MV-4-11 (cell line): Measurements from ENCODE around the gene FOXS1.
"Not testable (repeated sequence)": the region's sequence is repeated elsewhere in the genome, so short reads cannot be mapped to it uniquely, and the experiment has no call there.

Source experiments
- DNase-seq: peaks from one replicate; lab custom pipeline; 2025; lab: John Stamatoyannopoulos, UW

Gene FOXS1

DNA sequence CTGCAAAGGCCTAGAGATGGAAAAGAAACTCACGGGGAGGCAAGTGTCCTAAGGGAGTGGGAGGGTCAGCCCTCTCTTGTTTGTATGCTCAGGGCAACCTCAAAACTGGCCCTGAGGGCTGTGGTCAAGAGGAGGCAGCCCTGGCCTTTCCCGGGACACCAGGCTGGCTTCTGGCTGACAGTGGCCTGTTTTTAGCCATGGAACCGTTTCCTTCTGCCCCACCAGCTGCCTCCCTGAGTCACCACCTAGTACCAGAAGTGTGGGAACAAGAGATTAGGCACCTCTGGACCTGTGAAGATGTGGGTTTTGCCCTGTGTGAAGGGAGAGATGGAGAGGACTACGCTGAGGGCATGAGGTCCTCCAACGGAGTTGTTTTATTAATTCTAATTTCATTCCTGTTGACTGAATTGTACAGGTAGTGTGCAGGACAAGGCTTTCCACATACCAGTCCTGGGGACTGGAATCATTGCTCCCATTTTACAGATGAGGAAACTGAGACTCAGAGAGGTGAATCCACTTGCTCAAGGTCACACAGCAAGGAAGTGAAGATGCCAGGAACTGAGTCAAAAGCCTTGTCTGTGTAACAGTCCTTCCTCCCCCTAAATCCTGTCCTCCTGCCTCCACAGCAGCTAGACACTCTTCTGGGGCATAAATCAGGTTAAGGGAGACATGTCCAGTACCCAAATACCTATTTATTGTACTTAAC is 5.5 kb downstream of the FOXS1 start:
- no peak for DNase-seq

GRCh38 chr20:31838646-31839292 is 6.6 kb downstream of the FOXS1 start:
- DNase-seq, result peak; percentile 25

GRCh38 chr20:31837896-31838397 is 7.5 kb downstream of the FOXS1 start:
- peak; percentile 81 for DNase-seq

DNA sequence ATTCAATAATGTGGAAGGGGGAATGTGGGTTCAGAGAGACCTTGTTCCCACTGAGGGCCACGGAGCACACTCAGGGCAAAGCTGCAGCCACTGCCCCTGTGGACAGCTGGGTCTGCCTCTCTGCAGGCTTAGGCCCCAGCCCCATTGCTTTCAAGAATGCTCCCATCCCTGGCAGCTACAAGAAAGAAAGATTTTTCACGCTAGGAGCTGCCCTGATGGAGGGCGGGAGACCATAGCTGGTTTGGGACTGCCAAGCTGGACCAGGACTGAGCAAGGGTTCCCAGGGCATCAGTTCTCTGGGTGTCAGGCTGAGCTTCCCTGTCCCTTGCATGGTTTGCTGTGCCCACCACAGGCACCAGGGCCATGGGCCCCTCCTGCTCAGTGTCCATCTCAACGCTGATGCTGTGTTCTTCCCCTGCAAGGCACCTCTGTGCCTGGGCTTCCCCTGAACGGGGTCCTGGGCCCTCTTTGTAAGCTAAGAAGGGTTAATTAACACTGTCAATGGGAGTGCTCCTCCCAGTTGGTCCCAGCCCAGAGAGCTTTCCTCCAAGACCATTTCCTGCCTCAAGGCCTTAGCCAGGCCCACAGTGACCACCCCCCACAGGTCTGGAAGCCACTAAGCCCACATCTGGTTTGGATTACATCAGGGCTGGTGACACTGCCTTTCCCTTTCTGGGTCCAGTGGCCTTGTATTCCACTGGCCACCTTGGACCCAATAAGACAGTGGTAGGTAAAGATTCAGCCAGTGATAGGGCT is 8.4 kb downstream of the FOXS1 start:
- peak; percentile 54 for DNase-seq

- peak; percentile 92 for DNase-seq
These were observed 9.2 kb downstream of the FOXS1 start for GRCh38 chr20:31835977-31836852.

DNA sequence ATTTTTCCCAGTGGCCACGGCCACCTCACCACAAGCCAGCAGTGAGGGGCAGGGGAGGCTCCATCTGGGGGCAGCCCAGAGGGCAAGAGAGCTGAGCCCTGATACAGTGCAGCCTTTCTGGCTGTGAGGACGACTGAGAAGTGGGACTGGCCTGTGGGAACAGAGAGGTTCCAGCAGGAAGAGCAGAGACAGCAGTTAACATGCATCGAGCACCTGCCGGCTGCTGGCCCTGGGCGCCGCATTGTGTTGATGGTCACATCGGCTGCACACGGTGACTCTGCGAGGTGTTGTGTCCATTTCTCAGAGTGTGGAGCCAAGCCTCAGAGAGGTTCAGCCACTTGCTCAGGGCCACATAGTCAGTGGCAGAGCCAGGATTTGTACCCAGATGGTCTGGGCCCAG is 9.8 kb downstream of the FOXS1 start:
- DNase-seq, result no peak

DNA sequence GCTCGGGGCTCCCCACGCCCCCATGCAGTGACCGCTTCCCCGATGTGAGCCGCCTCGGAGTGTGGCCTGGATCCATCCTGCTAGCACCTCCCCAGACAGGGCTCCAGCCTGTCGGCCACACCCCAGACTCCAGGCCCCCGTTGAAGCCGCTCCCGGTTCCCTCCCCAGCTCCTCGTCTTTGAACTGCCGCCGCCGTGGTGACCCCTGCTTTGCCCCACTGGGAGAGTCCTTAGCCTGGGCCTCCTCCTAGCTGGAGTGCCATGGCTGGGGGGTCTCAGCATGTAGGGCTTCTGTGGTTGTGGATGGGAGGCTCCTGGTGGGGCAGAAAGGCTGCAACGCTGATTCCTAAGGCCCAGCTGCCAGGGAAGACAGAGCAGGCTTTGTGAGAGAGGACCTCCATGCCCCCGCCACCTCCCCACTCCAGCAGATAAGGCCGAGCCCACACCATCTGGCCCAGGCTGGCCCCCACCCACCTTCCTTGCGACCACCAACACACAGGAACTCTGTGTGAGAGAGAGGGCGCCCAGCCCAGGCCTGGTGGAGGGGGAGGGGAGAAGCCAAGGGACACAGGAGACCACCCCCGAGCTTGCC is 11.4 kb downstream of the FOXS1 start:
- no peak for DNase-seq

DNA sequence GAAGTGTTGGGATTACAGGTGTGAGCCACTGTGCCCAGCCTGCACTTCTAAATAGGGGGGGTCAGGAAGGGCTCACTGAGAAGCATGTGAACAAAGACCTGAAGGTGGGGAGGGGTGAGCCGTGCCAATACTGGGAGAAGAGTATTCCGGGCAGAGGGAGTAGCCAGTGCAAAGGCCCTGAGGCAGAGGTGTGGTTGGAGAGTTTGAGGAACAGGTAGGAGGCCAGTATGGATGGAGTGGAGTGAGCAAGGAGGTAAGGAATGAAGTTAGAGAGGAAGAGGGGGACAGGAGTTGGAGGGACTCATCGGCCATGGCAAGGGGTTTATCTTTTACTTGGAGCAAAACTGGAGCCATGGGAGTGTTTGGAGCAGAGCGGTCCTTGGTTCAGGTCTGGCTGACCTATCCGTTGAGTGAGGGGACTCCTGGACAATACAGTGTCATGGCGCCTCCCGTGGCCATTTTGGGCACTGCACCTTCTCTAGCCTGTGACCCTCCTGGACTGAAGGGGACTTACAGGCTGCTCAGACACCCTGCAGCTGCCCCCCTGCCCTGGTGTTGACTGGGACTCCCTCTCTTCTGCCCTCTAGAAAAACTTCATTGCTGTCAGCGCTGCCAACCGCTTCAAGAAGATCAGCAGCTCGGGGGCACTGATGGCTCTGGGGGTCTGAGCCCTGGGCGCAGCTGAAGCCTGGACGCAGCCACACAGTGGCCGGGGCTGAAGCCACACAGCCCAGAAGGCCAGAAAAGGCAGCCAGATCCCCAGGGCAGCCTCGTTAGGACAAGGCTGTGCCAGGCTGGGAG is 12.1 kb downstream of the FOXS1 start:
- DNase-seq, result peak; percentile 30

GRCh38 chr20:31831771-31832306 is 13.6 kb downstream of the FOXS1 start:
- DNase-seq, result no peak

DNA sequence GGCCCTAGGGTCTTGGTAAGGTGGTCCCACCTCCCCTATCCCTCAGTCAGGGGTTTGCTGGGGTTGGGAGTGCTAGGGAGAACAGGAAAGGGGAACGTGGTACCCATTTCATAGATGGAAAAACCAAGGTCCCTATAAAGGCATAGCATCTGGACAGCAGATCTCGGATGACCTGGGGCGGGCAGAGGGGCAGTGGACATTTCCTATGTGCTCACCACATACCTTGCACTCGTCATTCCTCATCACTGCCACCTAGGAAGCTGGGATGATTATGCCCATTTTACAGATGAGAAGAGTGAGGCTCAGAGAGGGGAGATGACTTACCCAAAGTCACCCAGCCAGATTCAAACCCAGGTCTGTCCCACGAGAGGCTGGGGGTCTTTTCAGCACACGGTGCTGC is 14.2 kb downstream of the FOXS1 start:
- DNase-seq, result no peak

- no peak for DNase-seq
These were observed 14.9 kb downstream of the FOXS1 start for GRCh38 chr20:31830406-31830981.

DNA sequence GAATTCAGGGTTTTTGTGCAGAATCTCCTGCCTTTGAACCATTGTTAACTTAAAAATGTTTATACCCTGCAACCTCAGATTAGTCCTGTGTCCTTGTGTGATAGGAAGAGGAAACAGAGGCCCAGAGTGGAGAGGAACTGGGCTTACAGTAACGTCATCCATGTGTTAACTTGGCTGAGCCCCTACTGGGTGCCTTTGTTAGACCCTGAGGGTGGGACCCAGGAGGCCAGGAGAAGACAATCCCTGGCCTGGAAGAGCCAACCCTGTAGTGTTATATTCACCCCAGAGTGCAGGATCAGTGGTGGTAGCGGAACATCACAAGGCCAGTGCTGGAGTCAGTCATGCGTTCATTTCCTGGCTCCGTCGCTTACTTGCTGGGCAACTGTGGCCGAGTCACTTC is 15.7 kb downstream of the FOXS1 start:
- no peak for DNase-seq

DNA sequence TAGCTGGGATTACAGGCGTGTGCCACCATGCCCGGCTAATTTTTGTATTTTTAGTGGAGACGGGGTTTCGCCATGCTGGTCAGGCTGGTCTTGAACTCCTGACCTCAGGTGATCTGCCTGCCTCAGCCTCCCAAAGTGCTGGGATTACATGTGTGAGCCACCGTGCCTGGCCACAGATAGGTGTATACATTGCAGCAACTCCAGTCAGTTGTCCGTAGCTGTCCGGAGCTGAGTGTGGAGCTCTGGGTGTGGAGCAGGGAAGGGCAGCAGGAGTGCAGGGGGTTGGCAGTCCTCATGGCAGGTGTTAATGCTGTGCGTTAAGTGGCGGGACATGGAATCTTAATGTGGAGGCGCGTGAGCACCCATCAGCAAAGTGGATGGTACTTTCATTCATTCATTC is 17.4 kb downstream of the FOXS1 start:
- DNase-seq, result not testable (repeated sequence)

DNA sequence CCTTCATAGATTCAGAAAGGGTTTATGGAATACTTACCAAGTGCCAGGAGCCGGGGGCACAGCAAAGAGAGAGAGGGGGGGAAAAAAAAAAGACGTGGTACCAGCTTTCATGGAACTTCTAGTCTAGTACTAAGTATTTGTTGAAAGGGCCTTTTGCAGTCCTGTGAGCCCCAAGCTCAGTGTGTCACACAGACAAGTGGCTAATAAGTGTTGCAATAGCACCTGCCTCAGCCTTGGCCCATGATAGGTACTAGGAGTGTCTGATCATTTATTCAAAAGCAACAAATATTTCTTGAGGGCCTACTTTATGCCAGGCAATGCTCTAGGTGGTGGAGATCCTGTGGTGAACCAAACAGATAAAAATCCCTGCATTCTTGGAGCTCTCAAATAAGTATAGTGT is 18.3 kb downstream of the FOXS1 start:
- DNase-seq, result no peak

DNA sequence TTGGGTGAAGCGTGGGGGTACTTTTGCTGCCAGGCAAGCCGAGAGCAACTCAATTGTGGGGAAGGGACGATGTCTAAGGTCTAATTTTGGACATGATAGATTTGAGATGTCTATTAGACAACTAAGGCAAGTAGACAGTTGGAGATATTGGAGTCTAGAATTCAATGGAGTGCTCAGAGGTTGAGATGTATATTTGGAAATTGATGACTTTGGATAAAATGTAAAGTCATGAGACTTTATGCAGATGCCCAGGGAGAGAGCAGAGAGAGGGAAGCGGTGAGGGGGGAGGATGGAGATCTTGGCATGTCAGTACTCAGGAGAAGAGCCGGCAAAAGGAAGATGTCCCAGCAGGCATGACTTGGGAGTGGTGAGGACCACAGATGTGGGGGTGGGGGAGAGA is 19.3 kb downstream of the FOXS1 start:
- no peak for DNase-seq

- no peak for DNase-seq
These were observed 20.7 kb downstream of the FOXS1 start for GRCh38 chr20:31824554-31825313.

- no peak for DNase-seq
These were observed 21.3 kb downstream of the FOXS1 start for GRCh38 chr20:31824125-31824485.

GRCh38 chr20:31823360-31824124 is 21.9 kb downstream of the FOXS1 start:
- DNase-seq, result no peak
